Measurements from ENCODE around the gene MAP4K4.

MAP4K4 gene

DNA sequence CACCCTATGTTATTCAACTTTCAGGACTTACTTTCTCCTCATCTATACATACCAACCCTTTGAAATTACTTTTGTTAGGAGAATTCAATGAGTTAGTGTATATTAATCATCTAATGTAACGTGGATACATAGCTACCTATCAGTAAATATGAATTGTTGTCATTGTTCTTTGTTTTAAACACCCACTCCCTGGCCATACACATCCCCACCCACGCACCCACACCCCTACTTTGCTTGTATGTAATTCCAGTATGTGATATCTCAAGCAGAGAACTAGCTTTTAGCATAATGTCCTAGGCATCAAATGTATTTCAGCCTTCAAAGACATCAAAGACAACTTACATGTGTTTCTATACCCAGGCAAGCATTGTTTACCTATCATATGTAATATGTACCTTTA is 129.2 kb downstream of the MAP4K4 start:
- H3K27me3 ChIP-seq, result no peaks in the 10 kb centered on the region
- intact Hi-C loops (cut with DNase I; ENCODE audit: low total_unique reads), result loop anchor here (5.0 kb wide), 2 partner anchors 129 to 309 kb away; partner anchors contain the start of gene MAP4K4
- no peak overlapping the region for H3K4me3 ChIP-seq
- H3K9me3 ChIP-seq, result no peaks in the 10 kb centered on the region
- no peak overlapping the region for H3K27ac ChIP-seq
- TF ChIP-seq, protein P1, sequence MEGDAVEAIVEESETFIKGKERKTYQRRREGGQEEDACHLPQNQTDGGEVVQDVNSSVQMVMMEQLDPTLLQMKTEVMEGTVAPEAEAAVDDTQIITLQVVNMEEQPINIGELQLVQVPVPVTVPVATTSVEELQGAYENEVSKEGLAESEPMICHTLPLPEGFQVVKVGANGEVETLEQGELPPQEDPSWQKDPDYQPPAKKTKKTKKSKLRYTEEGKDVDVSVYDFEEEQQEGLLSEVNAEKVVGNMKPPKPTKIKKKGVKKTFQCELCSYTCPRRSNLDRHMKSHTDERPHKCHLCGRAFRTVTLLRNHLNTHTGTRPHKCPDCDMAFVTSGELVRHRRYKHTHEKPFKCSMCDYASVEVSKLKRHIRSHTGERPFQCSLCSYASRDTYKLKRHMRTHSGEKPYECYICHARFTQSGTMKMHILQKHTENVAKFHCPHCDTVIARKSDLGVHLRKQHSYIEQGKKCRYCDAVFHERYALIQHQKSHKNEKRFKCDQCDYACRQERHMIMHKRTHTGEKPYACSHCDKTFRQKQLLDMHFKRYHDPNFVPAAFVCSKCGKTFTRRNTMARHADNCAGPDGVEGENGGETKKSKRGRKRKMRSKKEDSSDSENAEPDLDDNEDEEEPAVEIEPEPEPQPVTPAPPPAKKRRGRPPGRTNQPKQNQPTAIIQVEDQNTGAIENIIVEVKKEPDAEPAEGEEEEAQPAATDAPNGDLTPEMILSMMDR (IDR thresholded peaks at IDR 0.05), result no peak
- DNase-seq, result no peak
- H3K4me1 ChIP-seq, result peaks cover 0 to 56% (median 41%) of the 10 kb centered on the region in 4 donors
- H3K36me3 ChIP-seq, result peaks cover 0 to 18% (median 6%) of the 10 kb centered on the region in 3 donors

DNA sequence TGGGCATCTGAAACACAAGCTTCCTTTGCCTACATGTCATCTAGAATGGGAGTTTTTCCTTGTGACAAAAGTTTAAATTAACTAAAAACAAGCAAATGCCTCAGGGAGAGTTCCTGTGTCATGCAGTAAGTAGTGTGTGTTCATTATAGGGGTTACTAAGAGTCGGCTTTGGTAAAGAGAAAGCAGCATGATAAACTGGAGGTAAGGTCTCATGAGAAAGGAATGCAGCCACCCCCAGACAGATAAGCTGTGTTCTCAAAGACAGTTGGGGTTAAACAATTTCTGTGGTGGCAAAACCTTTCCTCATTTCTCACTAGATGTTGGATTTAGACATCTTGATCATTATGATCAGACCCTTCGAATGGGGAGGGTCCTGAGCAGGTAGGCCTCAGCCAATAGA is 129.7 kb downstream of the MAP4K4 start:
- Histone ChIP-seq H3K27ac (no peak overlapping the region), H3K4me1 (peaks cover 0 to 59% (median 43%) of the 10 kb centered on the region in 4 donors), H3K27me3 (no peaks in the 10 kb centered on the region), H3K9me3 (no peaks in the 10 kb centered on the region), H3K36me3 (peaks cover 0 to 18% (median 6%) of the 10 kb centered on the region in 3 donors), H3K4me3 (no peak overlapping the region)
- TF ChIP-seq, protein P1 (IDR thresholded peaks at IDR 0.05), result no peak
- no peak for DNase-seq
- intact Hi-C loops (cut with DNase I; ENCODE audit: low total_unique reads), result loop anchor here (5.0 kb wide), 2 partner anchors 130 to 310 kb away; partner anchors contain the start of gene MAP4K4

DNA sequence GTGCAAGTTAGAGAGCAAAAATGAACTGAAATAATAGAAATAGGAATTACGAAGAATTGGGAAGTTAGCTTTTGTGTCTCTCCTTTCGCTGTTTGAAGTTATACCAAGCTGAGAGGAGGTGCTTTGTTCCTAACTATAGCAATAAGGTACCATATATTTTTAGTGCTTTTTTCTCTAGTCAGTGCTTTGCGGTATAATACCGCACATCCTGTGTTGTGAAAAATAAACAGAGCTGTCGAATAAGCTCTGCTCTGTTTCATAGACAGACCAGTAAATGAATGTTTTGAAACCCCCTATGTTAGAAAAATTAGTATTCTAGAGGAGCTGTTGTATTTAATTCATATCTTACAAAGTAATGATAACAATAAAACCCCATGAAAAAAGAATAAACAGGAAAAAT is 130.8 kb downstream of the MAP4K4 start:
- Histone ChIP-seq H3K9me3 (no peaks in the 10 kb centered on the region), H3K27ac (peak overlapping the region in 1 of 2 donors; percentile 40), H3K4me3 (no peak overlapping the region), H3K4me1 (peaks cover 0 to 59% (median 42%) of the 10 kb centered on the region in 4 donors), H3K27me3 (no peaks in the 10 kb centered on the region), H3K36me3 (peaks cover 0 to 18% (median 11%) of the 10 kb centered on the region in 3 donors)
- TF ChIP-seq, protein P1 (IDR thresholded peaks at IDR 0.05), result no peak
- intact Hi-C loops (cut with DNase I; ENCODE audit: low total_unique reads), result loop anchor here (5.0 kb wide), 2 partner anchors 131 to 311 kb away; partner anchors contain the start of gene MAP4K4
- DNase-seq, result no peak

DNA sequence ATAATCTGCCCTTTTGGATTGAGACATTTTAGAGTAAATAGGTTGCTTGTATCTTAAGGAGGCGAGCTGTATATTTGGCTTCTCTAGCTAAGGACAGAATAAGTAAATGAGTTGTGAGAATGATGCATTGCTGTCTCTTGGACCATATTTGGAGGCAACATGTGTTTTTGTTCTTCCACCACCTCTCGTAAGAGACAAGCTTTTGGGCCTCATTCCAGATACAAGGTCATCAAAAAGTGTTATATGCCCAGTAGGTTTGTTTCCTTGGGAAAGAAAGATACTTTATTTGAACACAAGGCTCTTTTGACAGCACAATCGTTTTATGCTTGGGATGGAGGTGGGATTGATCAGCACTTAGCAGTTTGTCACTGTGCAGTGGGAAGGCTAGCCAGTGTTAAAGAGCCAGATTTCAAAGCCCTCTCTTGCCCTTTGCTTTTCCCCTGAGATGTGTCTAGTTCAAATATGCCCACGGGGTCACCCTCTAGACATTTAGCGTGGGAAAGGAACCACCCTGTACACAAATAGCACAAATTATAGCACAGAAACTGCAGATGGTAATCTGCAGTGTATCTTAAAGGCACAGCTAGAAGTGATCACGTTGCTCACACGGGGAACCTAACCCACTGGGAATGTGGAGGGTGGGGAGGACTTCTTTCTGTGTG is 131.3 kb downstream of the MAP4K4 start:
- DNase-seq, result no peak
- intact Hi-C loops (cut with DNase I; ENCODE audit: low total_unique reads), result loop anchor here (5.0 kb wide), 2 partner anchors 132 to 312 kb away; partner anchors contain the start of gene MAP4K4
- peak overlapping the region; percentile 5 to 40 for H3K27ac ChIP-seq
- H3K27me3 ChIP-seq, result no peaks in the 10 kb centered on the region
- TF ChIP-seq, protein P1 (IDR thresholded peaks at IDR 0.05), result no peak
- H3K4me1 ChIP-seq, result peaks cover 0 to 54% (median 38%) of the 10 kb centered on the region in 4 donors
- H3K4me3 ChIP-seq, result no peak overlapping the region
- no peaks in the 10 kb centered on the region for H3K9me3 ChIP-seq
- H3K36me3 ChIP-seq, result peaks cover 0 to 18% (median 11%) of the 10 kb centered on the region in 3 donors

DNA sequence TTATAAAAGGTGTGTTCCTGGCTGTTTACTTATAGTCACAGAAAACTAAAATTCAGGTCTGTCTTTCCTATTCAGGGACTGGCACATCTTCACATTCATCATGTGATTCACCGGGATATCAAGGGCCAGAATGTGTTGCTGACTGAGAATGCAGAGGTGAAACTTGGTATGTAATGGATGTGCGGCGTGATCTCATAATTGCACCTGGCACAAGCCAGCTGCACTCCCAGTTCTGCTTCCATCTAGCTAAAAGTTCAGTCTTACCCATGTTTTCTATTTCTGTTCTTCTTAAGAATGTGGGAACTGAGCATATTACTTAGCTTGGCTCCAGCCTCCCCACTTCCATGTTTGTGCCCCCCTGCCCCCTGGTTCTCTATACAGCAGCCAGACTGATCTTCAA is 131.9 kb downstream of the MAP4K4 start:
- Histone ChIP-seq H3K36me3 (peaks cover 0 to 18% (median 15%) of the 10 kb centered on the region in 3 donors), H3K4me3 (no peak overlapping the region), H3K27me3 (no peaks in the 10 kb centered on the region), H3K9me3 (no peaks in the 10 kb centered on the region), H3K4me1 (peaks cover 0 to 51% (median 38%) of the 10 kb centered on the region in 4 donors), H3K27ac (peak overlapping the region; percentile 5 to 40)
- intact Hi-C loops (cut with DNase I; ENCODE audit: low total_unique reads), result loop anchor here (5.0 kb wide), 2 partner anchors 132 to 312 kb away; partner anchors contain the start of gene MAP4K4
- TF ChIP-seq, protein P1 (IDR thresholded peaks at IDR 0.05), result no peak
- DNase-seq, result no peak
